ENCODE data around the gene LZTS2.

The LZTS2 gene

GRCh38 chr10:101042118-101042517, 42.5 kb downstream of the LZTS2 start:
- no peak overlapping the region for H2AFZ ChIP-seq (ENCODE audit: low read length)
- H3K9ac ChIP-seq (ENCODE audit: low read length): no peak overlapping the region; the same call in 1 of the 2 replicates
- no peaks in the 10 kb centered on the region for H4K20me1 ChIP-seq (ENCODE audit: insufficient read depth, low read length)
- H3K4me2 ChIP-seq (ENCODE audit: low read length): peak overlapping the region; percentile 89
- H3K27me3 ChIP-seq (ENCODE audit: insufficient read depth, low read length): no peaks in the 10 kb centered on the region
- no peak overlapping the region for H3K27ac ChIP-seq (ENCODE audit: low read depth, low read length, poor library complexity, severe bottlenecking)
- H3K79me2 ChIP-seq (ENCODE audit: insufficient read depth, low read length): no peaks in the 10 kb centered on the region
- H3K4me1 ChIP-seq (ENCODE audit: insufficient read depth, low read length, severe bottlenecking): peaks cover 15% of the 10 kb centered on the region
- TF ChIP-seq CTCF (IDR thresholded peaks at IDR 0.05; ENCODE audit: low read length) (no peak), EZH2 (IDR thresholded peaks at IDR 0.05; ENCODE audit: borderline replicate concordance, low read length) (no peak)
- no peaks in the 10 kb centered on the region for H3F3A ChIP-seq (ENCODE audit: insufficient read depth, low read length)
- H3K36me3 ChIP-seq (ENCODE audit: insufficient read depth, low read length): no peaks in the 10 kb centered on the region
- H3K4me3 ChIP-seq (ENCODE audit: low read depth, low read length, poor library complexity, severe bottlenecking): peak overlapping the region; percentile 69
- H3K9me2 ChIP-seq (ENCODE audit: low read depth, low read length): no peaks in the 10 kb centered on the region
- H3K9me3 ChIP-seq (ENCODE audit: low read length): no peaks in the 10 kb centered on the region

GRCh38 chr10:101042667-101043362, 43.2 kb downstream of the LZTS2 start:
- no peak overlapping the region; the same call in 1 of the 2 replicates for H2AFZ ChIP-seq (ENCODE audit: low read length)
- no peaks in the 10 kb centered on the region for H4K20me1 ChIP-seq (ENCODE audit: insufficient read depth, low read length)
- H3K9ac ChIP-seq (ENCODE audit: low read length): peak overlapping the region; percentile 62; the same call in 1 of the 2 replicates
- H3K9me3 ChIP-seq (ENCODE audit: low read length): no peaks in the 10 kb centered on the region
- H3F3A ChIP-seq (ENCODE audit: insufficient read depth, low read length): no peaks in the 10 kb centered on the region
- H3K4me1 ChIP-seq (ENCODE audit: insufficient read depth, low read length, severe bottlenecking): peaks cover 15% of the 10 kb centered on the region
- no peaks in the 10 kb centered on the region for H3K36me3 ChIP-seq (ENCODE audit: insufficient read depth, low read length)
- peak overlapping the region; percentile 89 for H3K4me2 ChIP-seq (ENCODE audit: low read length)
- no peaks in the 10 kb centered on the region for H3K27me3 ChIP-seq (ENCODE audit: insufficient read depth, low read length)
- H3K27ac ChIP-seq (ENCODE audit: low read depth, low read length, poor library complexity, severe bottlenecking): no peak overlapping the region
- H3K79me2 ChIP-seq (ENCODE audit: insufficient read depth, low read length): no peaks in the 10 kb centered on the region
- H3K9me2 ChIP-seq (ENCODE audit: low read depth, low read length): no peaks in the 10 kb centered on the region
- peak overlapping the region; percentile 69 for H3K4me3 ChIP-seq (ENCODE audit: low read depth, low read length, poor library complexity, severe bottlenecking)
- TF ChIP-seq EZH2 (IDR thresholded peaks at IDR 0.05; ENCODE audit: borderline replicate concordance, low read length) (no peak), CTCF (IDR thresholded peaks at IDR 0.05; ENCODE audit: low read length) (no peak)

- peak overlapping the region; percentile 69 for H3K4me3 ChIP-seq (ENCODE audit: low read depth, low read length, poor library complexity, severe bottlenecking)
- H3K4me1 ChIP-seq (ENCODE audit: insufficient read depth, low read length, severe bottlenecking): peaks cover 15% of the 10 kb centered on the region
- no peaks in the 10 kb centered on the region for H3K27me3 ChIP-seq (ENCODE audit: insufficient read depth, low read length)
Measured at GRCh38 chr10:101043363-101043707, 43.7 kb downstream of the LZTS2 start.

More at GRCh38 chr10:101043363-101043707, 43.7 kb downstream of the LZTS2 start:
- no peak overlapping the region for H2AFZ ChIP-seq (ENCODE audit: low read length)
- no peak for TF ChIP-seq EZH2 (IDR thresholded peaks at IDR 0.05; ENCODE audit: borderline replicate concordance, low read length)
- TF ChIP-seq CTCF (IDR thresholded peaks at IDR 0.05; ENCODE audit: low read length): no peak
- no peaks in the 10 kb centered on the region for H3K79me2 ChIP-seq (ENCODE audit: insufficient read depth, low read length)
- H3K9me2 ChIP-seq (ENCODE audit: low read depth, low read length): no peaks in the 10 kb centered on the region
- no peak overlapping the region for H3K27ac ChIP-seq (ENCODE audit: low read depth, low read length, poor library complexity, severe bottlenecking)
- H3K9ac ChIP-seq (ENCODE audit: low read length): peak overlapping the region; percentile 62; the same call in 1 of the 2 replicates
- H4K20me1 ChIP-seq (ENCODE audit: insufficient read depth, low read length): no peaks in the 10 kb centered on the region
- peak overlapping the region; percentile 89 for H3K4me2 ChIP-seq (ENCODE audit: low read length)
- H3K9me3 ChIP-seq (ENCODE audit: low read length): no peaks in the 10 kb centered on the region
- H3K36me3 ChIP-seq (ENCODE audit: insufficient read depth, low read length): no peaks in the 10 kb centered on the region
- H3F3A ChIP-seq (ENCODE audit: insufficient read depth, low read length): no peaks in the 10 kb centered on the region
